ENCODE measurements around the gene RIN2. TPM values are rescaled to one million over a fixed set of nuclear protein-coding genes. Genes with fewer than 3 reads are reported as not detected.

Gene RIN2
- total and polyA plus RNA-seq, 4 donors = 3.4 to 16.6 (median 6.3) TPM

DNA sequence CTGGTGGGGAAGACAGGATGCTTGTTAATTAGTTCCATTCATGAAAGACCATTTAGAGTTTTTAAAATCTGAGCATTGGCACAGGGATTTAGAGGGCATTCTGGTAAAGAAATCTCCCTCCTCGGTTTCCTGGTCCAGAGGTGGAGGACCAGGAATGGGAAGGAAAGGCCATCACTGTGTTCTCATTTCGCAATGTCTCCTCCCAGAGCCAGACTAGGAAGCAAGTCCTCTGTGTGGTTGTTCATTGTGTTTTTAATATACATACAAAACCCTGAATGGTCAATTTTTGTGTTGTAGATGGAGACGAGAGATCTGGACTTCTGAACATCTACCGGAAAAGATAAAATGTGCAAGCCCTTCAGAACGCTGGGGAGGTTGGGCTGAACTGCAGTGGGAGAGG lies 41.3 kb downstream of the RIN2 start:
- Histone ChIP-seq H3K9ac (ENCODE audit: low read depth in 1 of 2, low read length in 2 of 2) (no peak overlapping the region), H3K4me1 (ENCODE audit: control insufficient read depth in 4 of 4, insufficient read depth in 4 of 4, low read length in 3 of 4) (peaks cover 0 to under 1% (median 0%) of the 10 kb centered on the region in 4 donors), H3K27me3 (ENCODE audit: control insufficient read depth in 4 of 4, insufficient read depth in 4 of 4, low read length in 3 of 4) (no peaks in the 10 kb centered on the region), H3K27ac (ENCODE audit: low read depth in 1 of 2, low read length in 2 of 2) (no peak overlapping the region), H3K9me3 (ENCODE audit: control insufficient read depth in 4 of 4, low read length in 3 of 4) (no peaks in the 10 kb centered on the region), H3K4me3 (ENCODE audit: low read depth in 1 of 3, low read length in 3 of 3) (no peak overlapping the region), H3K36me3 (ENCODE audit: control insufficient read depth in 4 of 4, insufficient read depth in 3 of 4, low read depth in 1 of 4, low read length in 3 of 4) (peaks cover 0 to 7% (median 2%) of the 10 kb centered on the region in 4 donors)
- 93% methylated on average over 5 of the region's 5 CpGs for WGBS
- TF ChIP-seq EGR1 (IDR thresholded peaks at IDR 0.05; ENCODE audit: low read depth in 2 of 2) (no peak), NR2F2 (IDR thresholded peaks at IDR 0.05) (no peak), SP1 (IDR thresholded peaks at IDR 0.05) (no peak), HNF4G (IDR thresholded peaks at IDR 0.05) (no peak)
- TF ChIP-seq, protein P1, sequence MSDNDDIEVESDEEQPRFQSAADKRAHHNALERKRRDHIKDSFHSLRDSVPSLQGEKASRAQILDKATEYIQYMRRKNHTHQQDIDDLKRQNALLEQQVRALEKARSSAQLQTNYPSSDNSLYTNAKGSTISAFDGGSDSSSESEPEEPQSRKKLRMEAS (IDR thresholded peaks at IDR 0.05) = no peak
- TF ChIP-seq, protein P2, sequence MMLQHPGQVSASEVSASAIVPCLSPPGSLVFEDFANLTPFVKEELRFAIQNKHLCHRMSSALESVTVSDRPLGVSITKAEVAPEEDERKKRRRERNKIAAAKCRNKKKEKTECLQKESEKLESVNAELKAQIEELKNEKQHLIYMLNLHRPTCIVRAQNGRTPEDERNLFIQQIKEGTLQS (IDR thresholded peaks at IDR 0.05) = no peak
- no peak for DNase-seq (ENCODE audit: low spot score)

DNA sequence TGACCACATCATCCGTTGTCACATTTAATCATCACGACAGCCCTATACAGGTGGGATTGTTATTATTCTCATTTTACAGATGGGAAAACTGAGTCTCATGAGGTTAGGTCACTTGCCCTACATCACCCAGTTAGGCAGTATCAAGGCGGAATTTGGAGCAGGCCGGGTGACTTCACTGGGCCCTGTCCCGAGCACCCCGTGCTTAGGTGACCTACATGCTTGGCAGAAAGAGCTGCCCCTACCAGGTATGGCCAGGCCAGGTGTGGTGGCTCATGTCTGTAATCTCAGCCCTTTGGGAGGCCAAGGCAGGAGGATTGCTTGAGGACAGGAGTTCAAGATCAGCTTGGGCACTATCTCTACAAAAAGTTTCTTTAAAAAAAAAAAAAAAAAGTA lies 44.0 kb downstream of the RIN2 start:
- 95% methylated on average over 6 of the region's 6 CpGs for WGBS
- TF ChIP-seq, protein P1 (IDR thresholded peaks at IDR 0.05) = no peak
- TF ChIP-seq FOXA1 (IDR thresholded peaks at IDR 0.05) (no peak), EGR1 (IDR thresholded peaks at IDR 0.05; ENCODE audit: low read depth in 2 of 2) (no peak), FOXA2 (IDR thresholded peaks at IDR 0.05) (no peak), NR2F2 (IDR thresholded peaks at IDR 0.05) (no peak), GABPA (IDR thresholded peaks at IDR 0.05 in 1 of 2, conservative IDR thresholded peaks at IDR 0.05 in 1 of 2) (no peak), TAF1 (conservative IDR thresholded peaks at IDR 0.05) (no peak), HNF4A (conservative IDR thresholded peaks at IDR 0.05) (no peak), HNF4G (IDR thresholded peaks at IDR 0.05) (no peak), JUND (IDR thresholded peaks at IDR 0.05) (no peak), RAD21 (IDR thresholded peaks at IDR 0.05) (no peak), RXRA (IDR thresholded peaks at IDR 0.05) (no peak), YY1 (IDR thresholded peaks at IDR 0.05) (no peak)
- TF ChIP-seq, protein P3, sequence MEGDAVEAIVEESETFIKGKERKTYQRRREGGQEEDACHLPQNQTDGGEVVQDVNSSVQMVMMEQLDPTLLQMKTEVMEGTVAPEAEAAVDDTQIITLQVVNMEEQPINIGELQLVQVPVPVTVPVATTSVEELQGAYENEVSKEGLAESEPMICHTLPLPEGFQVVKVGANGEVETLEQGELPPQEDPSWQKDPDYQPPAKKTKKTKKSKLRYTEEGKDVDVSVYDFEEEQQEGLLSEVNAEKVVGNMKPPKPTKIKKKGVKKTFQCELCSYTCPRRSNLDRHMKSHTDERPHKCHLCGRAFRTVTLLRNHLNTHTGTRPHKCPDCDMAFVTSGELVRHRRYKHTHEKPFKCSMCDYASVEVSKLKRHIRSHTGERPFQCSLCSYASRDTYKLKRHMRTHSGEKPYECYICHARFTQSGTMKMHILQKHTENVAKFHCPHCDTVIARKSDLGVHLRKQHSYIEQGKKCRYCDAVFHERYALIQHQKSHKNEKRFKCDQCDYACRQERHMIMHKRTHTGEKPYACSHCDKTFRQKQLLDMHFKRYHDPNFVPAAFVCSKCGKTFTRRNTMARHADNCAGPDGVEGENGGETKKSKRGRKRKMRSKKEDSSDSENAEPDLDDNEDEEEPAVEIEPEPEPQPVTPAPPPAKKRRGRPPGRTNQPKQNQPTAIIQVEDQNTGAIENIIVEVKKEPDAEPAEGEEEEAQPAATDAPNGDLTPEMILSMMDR (IDR thresholded peaks at IDR 0.05; ENCODE audit: low read depth, low read length, missing input control) = no peak
- TF ChIP-seq, protein P4, sequence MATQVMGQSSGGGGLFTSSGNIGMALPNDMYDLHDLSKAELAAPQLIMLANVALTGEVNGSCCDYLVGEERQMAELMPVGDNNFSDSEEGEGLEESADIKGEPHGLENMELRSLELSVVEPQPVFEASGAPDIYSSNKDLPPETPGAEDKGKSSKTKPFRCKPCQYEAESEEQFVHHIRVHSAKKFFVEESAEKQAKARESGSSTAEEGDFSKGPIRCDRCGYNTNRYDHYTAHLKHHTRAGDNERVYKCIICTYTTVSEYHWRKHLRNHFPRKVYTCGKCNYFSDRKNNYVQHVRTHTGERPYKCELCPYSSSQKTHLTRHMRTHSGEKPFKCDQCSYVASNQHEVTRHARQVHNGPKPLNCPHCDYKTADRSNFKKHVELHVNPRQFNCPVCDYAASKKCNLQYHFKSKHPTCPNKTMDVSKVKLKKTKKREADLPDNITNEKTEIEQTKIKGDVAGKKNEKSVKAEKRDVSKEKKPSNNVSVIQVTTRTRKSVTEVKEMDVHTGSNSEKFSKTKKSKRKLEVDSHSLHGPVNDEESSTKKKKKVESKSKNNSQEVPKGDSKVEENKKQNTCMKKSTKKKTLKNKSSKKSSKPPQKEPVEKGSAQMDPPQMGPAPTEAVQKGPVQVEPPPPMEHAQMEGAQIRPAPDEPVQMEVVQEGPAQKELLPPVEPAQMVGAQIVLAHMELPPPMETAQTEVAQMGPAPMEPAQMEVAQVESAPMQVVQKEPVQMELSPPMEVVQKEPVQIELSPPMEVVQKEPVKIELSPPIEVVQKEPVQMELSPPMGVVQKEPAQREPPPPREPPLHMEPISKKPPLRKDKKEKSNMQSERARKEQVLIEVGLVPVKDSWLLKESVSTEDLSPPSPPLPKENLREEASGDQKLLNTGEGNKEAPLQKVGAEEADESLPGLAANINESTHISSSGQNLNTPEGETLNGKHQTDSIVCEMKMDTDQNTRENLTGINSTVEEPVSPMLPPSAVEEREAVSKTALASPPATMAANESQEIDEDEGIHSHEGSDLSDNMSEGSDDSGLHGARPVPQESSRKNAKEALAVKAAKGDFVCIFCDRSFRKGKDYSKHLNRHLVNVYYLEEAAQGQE (IDR thresholded peaks at IDR 0.05) = no peak
- TF ChIP-seq, protein P2 (IDR thresholded peaks at IDR 0.05) = no peak
- TF ChIP-seq, protein P5, sequence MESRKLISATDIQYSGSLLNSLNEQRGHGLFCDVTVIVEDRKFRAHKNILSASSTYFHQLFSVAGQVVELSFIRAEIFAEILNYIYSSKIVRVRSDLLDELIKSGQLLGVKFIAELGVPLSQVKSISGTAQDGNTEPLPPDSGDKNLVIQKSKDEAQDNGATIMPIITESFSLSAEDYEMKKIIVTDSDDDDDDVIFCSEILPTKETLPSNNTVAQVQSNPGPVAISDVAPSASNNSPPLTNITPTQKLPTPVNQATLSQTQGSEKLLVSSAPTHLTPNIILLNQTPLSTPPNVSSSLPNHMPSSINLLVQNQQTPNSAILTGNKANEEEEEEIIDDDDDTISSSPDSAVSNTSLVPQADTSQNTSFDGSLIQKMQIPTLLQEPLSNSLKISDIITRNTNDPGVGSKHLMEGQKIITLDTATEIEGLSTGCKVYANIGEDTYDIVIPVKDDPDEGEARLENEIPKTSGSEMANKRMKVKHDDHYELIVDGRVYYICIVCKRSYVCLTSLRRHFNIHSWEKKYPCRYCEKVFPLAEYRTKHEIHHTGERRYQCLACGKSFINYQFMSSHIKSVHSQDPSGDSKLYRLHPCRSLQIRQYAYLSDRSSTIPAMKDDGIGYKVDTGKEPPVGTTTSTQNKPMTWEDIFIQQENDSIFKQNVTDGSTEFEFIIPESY (IDR thresholded peaks at IDR 0.05) = no peak
- peaks cover 0 to 2% (median 0%) of the 10 kb centered on the region in 4 donors for H3K4me1 ChIP-seq (ENCODE audit: control insufficient read depth in 4 of 4, insufficient read depth in 4 of 4, low read length in 3 of 4)
- H3K36me3 ChIP-seq (ENCODE audit: control insufficient read depth in 4 of 4, insufficient read depth in 3 of 4, low read depth in 1 of 4, low read length in 3 of 4) = peaks cover 0 to 7% (median 2%) of the 10 kb centered on the region in 4 donors
- no peak overlapping the region for H3K27ac ChIP-seq (ENCODE audit: low read depth in 1 of 2, low read length in 2 of 2)
- H3K9me3 ChIP-seq (ENCODE audit: control insufficient read depth in 4 of 4, low read length in 3 of 4) = no peaks in the 10 kb centered on the region
- DNase-seq (ENCODE audit: low spot score) = no peak
- no peaks in the 10 kb centered on the region for H3K27me3 ChIP-seq (ENCODE audit: control insufficient read depth in 4 of 4, insufficient read depth in 4 of 4, low read length in 3 of 4)
- H3K9ac ChIP-seq (ENCODE audit: low read depth in 1 of 2, low read length in 2 of 2) = no peak overlapping the region
- H3K4me3 ChIP-seq (ENCODE audit: low read depth in 1 of 3, low read length in 3 of 3) = no peak overlapping the region

Data from liver (tissue), 9 donors.